HL-60 (cell line): ENCODE measurements around the gene IL4R.

Experiments used
- DNase-seq, 2 experiments: peaks; one replicate each; pipeline ENCODE4 v3.0.0-alpha.2; 2010 to 2020; ENCODE audit warnings: low read depth in 1 of 2, low spot score in 1 of 2
- H3K27ac ChIP-seq: fragments of 250-450 bp; sonication (Bioruptor Pico); replicated peaks from 2 replicates; pipeline ENCODE4 v1.5.1; 2020; ENCODE audit warnings: mild to moderate bottlenecking, moderate library complexity
- H3K27me3 ChIP-seq: fragments of 250-450 bp; sonication (Bioruptor Pico); 2 replicates; pipeline ENCODE4 v1.5.1; 2021; ENCODE audit warnings: mild to moderate bottlenecking, moderate library complexity; ENCODE audit not compliant: insufficient read depth, poor library complexity, severe bottlenecking
- H3K4me3 ChIP-seq: replicated peaks from 2 replicates; pipeline ENCODE4 v1.5.1; 2011; ENCODE audit warnings: mild to moderate bottlenecking, control low read depth, low read length; ENCODE audit not compliant: insufficient read depth
- CTCF ChIP-seq: IDR thresholded peaks from one replicate; pipeline ENCODE4 v1.5.1; 2011; ENCODE audit warnings: low read length, control low read depth, inconsistent platforms; ENCODE audit not compliant: insufficient read depth
- GABPA ChIP-seq: IDR thresholded peaks from 2 replicates; pipeline ENCODE4 v1.6.1; 2012; ENCODE audit warnings: low read depth
- POLR2AphosphoS5 ChIP-seq: IDR thresholded peaks from 2 replicates; pipeline ENCODE4 v1.6.1; 2012; ENCODE audit warnings: low read depth
- SPI1 ChIP-seq: IDR thresholded peaks from 2 replicates; pipeline ENCODE4 v1.6.1; 2012; ENCODE audit warnings: low read depth, mild to moderate bottlenecking, borderline replicate concordance
- TF ChIP-seq, protein P1 (sequence below): IDR thresholded peaks from 2 replicates; pipeline ENCODE4 v1.6.1; 2012; ENCODE audit warnings: low read depth; ENCODE audit not compliant: insufficient replicate concordance

IL4R gene

GRCh38 chr16:27387724-27388123 lies 74.0 kb downstream of the IL4R start:
- Histone ChIP-seq H3K27ac (no peak overlapping the region), H3K4me3 (no peak overlapping the region), H3K27me3 (no peaks in the 10 kb centered on the region)
- DNase-seq: no peak
- TF ChIP-seq GABPA (no peak), POLR2AphosphoS5 (no peak), CTCF (no peak), SPI1 (no peak)
- TF ChIP-seq, protein P1, sequence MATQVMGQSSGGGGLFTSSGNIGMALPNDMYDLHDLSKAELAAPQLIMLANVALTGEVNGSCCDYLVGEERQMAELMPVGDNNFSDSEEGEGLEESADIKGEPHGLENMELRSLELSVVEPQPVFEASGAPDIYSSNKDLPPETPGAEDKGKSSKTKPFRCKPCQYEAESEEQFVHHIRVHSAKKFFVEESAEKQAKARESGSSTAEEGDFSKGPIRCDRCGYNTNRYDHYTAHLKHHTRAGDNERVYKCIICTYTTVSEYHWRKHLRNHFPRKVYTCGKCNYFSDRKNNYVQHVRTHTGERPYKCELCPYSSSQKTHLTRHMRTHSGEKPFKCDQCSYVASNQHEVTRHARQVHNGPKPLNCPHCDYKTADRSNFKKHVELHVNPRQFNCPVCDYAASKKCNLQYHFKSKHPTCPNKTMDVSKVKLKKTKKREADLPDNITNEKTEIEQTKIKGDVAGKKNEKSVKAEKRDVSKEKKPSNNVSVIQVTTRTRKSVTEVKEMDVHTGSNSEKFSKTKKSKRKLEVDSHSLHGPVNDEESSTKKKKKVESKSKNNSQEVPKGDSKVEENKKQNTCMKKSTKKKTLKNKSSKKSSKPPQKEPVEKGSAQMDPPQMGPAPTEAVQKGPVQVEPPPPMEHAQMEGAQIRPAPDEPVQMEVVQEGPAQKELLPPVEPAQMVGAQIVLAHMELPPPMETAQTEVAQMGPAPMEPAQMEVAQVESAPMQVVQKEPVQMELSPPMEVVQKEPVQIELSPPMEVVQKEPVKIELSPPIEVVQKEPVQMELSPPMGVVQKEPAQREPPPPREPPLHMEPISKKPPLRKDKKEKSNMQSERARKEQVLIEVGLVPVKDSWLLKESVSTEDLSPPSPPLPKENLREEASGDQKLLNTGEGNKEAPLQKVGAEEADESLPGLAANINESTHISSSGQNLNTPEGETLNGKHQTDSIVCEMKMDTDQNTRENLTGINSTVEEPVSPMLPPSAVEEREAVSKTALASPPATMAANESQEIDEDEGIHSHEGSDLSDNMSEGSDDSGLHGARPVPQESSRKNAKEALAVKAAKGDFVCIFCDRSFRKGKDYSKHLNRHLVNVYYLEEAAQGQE: no peak

- H3K27me3 ChIP-seq: no peaks in the 10 kb centered on the region
- peak overlapping the region; percentile 36 for H3K27ac ChIP-seq
- no peak for TF ChIP-seq POLR2AphosphoS5
- TF ChIP-seq, protein P1: no peak
- TF ChIP-seq SPI1: no peak
- TF ChIP-seq CTCF: no peak
- no peak overlapping the region for H3K4me3 ChIP-seq
- DNase-seq: no peak
Observed at GRCh38 chr16:27389272-27389961, 75.6 kb downstream of the IL4R start.

DNA sequence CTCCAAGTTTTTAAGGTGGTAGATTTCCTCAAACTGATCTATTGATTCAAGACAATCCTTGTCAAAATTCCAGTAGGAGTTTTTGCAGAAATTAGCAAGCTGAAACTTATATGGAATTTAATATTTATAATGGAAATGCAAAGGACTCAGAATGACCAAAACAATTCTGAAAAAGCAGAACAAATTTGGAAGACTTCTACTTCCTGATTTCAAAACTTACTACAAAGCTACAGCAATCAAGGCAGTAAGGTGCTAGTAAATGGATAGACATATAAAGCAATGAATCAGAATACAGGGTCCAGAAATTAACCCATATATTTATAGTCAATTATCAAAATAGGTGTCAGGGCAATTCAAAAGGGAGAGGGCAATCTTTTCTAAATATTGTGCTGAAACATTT lies 76.4 kb downstream of the IL4R start:
- TF ChIP-seq POLR2AphosphoS5 (no peak), GABPA (no peak), SPI1 (peak; percentile 7; the same call in 1 of the 2 replicates), CTCF (no peak)
- TF ChIP-seq, protein P1: no peak
- Histone ChIP-seq H3K4me3 (no peak overlapping the region), H3K27me3 (no peaks in the 10 kb centered on the region), H3K27ac (peak overlapping the region; percentile 36)
- no peak for DNase-seq
